SK-N-MC (cell line): ENCODE results near the gene FAM136A.
"Not testable (repeated sequence)": the region's sequence is repeated elsewhere in the genome, so short reads cannot be mapped to it uniquely, and the experiment has no call there.

ENCODE experiments used
- DNase-seq: peaks from one replicate; pipeline ENCODE4 v3.0.0-alpha.2; 2011; ENCODE audit warnings: low read depth, low spot score
- H3K27ac ChIP-seq: fragments of 200-600 bp; sonication (generic); 2 replicates; pipeline ENCODE4 v1.5.1; 2016; ENCODE audit warnings: mixed run types
- H3K36me3 ChIP-seq: fragments of 200-600 bp; sonication (generic); 2 replicates; pipeline ENCODE4 v1.6.1; 2017; ENCODE audit warnings: antibody characterized with exemption, low read length, mixed read lengths; ENCODE audit not compliant: insufficient read depth
- H3K4me3 ChIP-seq: fragments of 200-600 bp; sonication (generic); 2 replicates; pipeline ENCODE4 v1.5.1; 2016
- H3K9ac ChIP-seq: fragments of 200-600 bp; sonication (generic); 2 replicates; pipeline ENCODE4 v1.8.0; 2017; ENCODE audit warnings: mixed run types, mixed read lengths; ENCODE audit not compliant: insufficient read length
- H3K9me3 ChIP-seq: fragments of 200-600 bp; sonication (generic); 2 replicates; pipeline ENCODE4 v1.6.1; 2017; ENCODE audit warnings: low read depth, mild to moderate bottlenecking, antibody characterized with exemption, low read length, moderate library complexity, mixed read lengths
- EZH2 ChIP-seq: fragments of 200-600 bp; sonication (generic); IDR thresholded peaks from one replicate; pipeline ENCODE4 v1.6.1; 2017; ENCODE audit warnings: antibody characterized with exemption
- FOXP2 ChIP-seq: optimal IDR thresholded peaks from 2 replicates; pipeline ENCODE3; 2011; ENCODE audit warnings: mild to moderate bottlenecking, moderate library complexity; ENCODE audit not compliant: insufficient read depth; ENCODE audit errors: extremely low read length, control extremely low read depth
- POLR2AphosphoS5 ChIP-seq: IDR thresholded peaks from 2 replicates; pipeline ENCODE4 v1.6.1; 2012; ENCODE audit warnings: mild to moderate bottlenecking, low read depth, low read length, borderline replicate concordance

Gene FAM136A

DNA sequence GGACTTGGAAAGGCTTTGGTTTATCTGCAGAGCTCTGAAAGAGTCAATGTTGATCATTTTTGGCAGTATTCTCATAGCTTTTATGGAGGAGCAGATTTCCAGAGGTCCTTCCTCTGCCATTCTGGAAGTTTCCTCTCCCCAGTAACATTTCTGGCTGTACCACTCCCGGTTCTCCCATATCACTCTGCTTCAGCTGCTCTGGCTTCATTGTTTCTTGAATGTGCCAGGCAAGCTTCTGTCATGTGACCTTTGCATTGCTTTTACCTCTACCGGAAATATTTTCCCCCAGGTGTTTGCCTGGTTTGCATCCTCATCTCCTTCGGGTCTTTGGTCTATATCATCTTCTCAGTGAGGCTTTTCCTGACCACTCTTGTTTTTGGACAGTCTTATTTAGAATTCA lies 31.5 kb downstream of the FAM136A start:
- DNase-seq, result no peak
- TF ChIP-seq FOXP2 (no peak), POLR2AphosphoS5 (no peak), EZH2 (no peak)
- H3K9me3 ChIP-seq, result no peaks in the 10 kb centered on the region
- H3K9ac ChIP-seq, result no peak overlapping the region
- no peak overlapping the region for H3K27ac ChIP-seq
- peaks cover 10% of the 10 kb centered on the region for H3K36me3 ChIP-seq
- no peak overlapping the region for H3K4me3 ChIP-seq

DNA sequence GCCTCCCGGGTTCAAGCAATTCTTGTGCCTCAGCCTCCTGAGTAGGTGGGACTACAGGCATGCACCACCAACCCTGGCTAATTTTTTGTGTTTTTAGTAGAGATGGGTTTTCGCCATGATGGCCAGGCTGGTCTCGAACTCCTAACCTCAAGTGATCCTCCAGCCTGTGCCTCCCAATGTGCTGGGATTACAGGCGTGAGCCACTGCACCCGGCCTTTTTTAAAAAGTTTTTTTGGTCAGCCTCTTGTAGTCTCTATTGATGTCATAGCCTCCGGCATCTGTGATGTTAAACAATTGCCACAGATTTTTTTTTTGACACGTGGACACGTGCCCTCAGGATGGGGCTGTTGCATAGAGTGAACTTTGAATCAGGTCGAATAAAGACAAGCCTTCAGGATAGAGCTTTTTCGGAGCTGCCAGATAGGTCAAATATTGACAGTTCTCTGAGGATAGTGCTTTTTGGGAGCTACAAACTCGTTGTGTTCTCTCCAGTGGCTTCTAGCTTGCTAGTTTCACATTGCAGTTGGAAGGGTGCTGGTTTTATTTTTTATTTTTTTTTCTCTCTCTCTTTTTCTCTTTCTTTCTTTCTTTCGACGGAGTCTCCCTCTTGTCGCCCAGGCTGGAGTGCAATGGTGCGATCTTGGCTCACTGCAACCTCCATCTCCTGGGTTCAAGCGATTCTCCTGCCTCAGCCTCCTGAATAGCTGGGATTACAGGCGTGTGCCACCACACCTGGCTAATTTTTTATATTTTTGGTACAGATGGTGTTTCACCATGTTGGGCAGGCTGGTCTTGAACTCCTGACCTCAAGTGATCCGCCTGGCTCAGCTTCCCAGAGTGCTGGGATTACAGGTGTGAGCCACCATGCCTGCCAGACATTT lies 32.2 kb downstream of the FAM136A start:
- not testable (repeated sequence) for H3K9me3 ChIP-seq, H3K36me3 ChIP-seq, H3K4me3 ChIP-seq, H3K27ac ChIP-seq, H3K9ac ChIP-seq, DNase-seq

GRCh38 chr2:70266925-70267324 lies 34.9 kb downstream of the FAM136A start:
- H3K9ac ChIP-seq, H3K4me3 ChIP-seq: not testable (repeated sequence)

GRCh38 chr2:70261501-70261900 lies 40.4 kb downstream of the FAM136A start:
- no peaks in the 10 kb centered on the region for H3K9me3 ChIP-seq
- peaks cover 29% of the 10 kb centered on the region; the same call in 1 of the 2 replicates for H3K36me3 ChIP-seq
- no peak overlapping the region for H3K9ac ChIP-seq
- no peak overlapping the region for H3K27ac ChIP-seq
- TF ChIP-seq POLR2AphosphoS5 (no peak), FOXP2 (no peak), EZH2 (no peak)
- no peak for DNase-seq
- H3K4me3 ChIP-seq, result no peak overlapping the region

More at GRCh38 chr2:70266925-70267324, 34.9 kb downstream of the FAM136A start:
- H3K27ac ChIP-seq, H3K9me3 ChIP-seq, DNase-seq: not testable (repeated sequence)
- peaks cover 18% of the 10 kb centered on the region; the same call in 1 of the 2 replicates for H3K36me3 ChIP-seq

DNA sequence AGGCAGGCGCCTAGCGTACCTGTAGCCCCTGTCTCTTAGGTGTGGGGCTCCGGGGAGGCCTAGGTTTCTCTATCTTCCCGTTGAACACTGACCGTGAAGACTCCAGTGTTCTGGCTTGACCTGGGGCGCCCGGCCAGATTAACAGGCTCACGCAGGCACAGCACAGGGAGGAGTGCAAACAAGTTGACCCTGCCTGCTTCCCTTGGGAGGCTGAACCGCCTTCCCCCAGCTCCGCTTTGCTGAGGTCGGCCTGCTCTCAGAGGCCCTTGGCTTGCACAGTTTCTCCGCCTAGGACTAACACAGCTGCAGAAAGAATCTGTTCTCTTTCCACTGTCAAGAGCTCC lies 43.4 kb downstream of the FAM136A start:
- no peak for DNase-seq
- TF ChIP-seq FOXP2 (no peak), POLR2AphosphoS5 (no peak), EZH2 (no peak)
- H3K27ac ChIP-seq, result no peak overlapping the region
- H3K9ac ChIP-seq, result peak overlapping the region; percentile 73
- peaks cover 20% of the 10 kb centered on the region; the same call in 1 of the 2 replicates for H3K36me3 ChIP-seq
- peak overlapping the region; percentile 94 for H3K4me3 ChIP-seq
- H3K9me3 ChIP-seq, result no peaks in the 10 kb centered on the region

DNA sequence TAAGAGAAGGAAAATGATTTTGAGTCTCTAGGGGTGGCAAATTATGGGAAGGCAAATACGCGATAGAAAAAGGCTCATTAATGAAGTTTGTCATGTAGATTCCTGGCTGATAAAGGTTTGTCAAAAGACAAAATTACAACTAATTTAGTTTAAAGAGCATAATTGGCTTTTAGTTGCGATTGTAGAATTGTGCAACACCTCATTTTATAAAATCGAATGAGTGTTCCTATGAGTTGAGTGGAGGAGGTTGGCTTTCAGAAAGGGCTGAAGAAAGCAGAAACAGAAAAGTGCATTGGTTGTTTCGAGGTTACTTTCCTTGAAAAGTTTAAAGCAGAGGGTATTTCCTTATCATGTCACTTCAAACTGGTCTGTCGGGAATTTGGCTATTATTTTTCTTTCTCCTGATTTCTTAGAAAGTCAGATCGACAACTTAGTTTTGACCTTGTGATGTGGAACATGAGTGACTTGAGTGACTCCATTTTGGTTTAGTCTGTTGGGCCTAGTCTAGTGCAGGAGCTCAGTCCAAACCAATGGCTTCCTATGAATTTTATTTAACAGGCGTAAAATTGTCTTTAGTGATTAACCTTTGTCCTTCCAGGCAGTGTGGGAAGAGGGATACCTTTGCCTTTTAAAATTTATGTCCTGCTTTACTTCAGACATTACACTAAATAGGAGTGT lies 46.1 kb downstream of the FAM136A start:
- no peak for TF ChIP-seq EZH2
- no peak overlapping the region for H3K9ac ChIP-seq

GRCh38 chr2:70250434-70250833 lies 51.4 kb downstream of the FAM136A start:
- peaks cover 2% of the 10 kb centered on the region; the same call in 1 of the 2 replicates for H3K36me3 ChIP-seq

More for the DNA sequence above, 46.1 kb downstream of the FAM136A start:
- no peaks in the 10 kb centered on the region; the same call in 1 of the 2 replicates for H3K36me3 ChIP-seq
- no peak overlapping the region for H3K27ac ChIP-seq
- no peaks in the 10 kb centered on the region for H3K9me3 ChIP-seq
- no peak for DNase-seq
- H3K4me3 ChIP-seq, result no peak overlapping the region

GRCh38 chr2:70248181-70248847 lies 53.6 kb downstream of the FAM136A start, which contains the start of gene TIA1:
TSS of gene TIA1 (minus strand) at chr2:70248628. CDS start at chr2:70248430, 198 bp downstream.
- Histone ChIP-seq H3K27ac (peak within 1 kb of the TSS; percentile 98), H3K4me3 (peak within 1 kb of the TSS; percentile 93), H3K9ac (peak within 1 kb of the TSS; percentile 98), H3K36me3 (peaks cover 8% of the 10 kb centered on the region; the same call in 1 of the 2 replicates), H3K9me3 (no peaks in the 10 kb centered on the region)
- peak; percentile 95 for DNase-seq
- TF ChIP-seq POLR2AphosphoS5 (peak; percentile 92), FOXP2 (no peak), EZH2 (no peak)

More at GRCh38 chr2:70250434-70250833, 51.4 kb downstream of the FAM136A start:
- no peak overlapping the region for H3K9ac ChIP-seq
- H3K27ac ChIP-seq, result no peak overlapping the region
- TF ChIP-seq POLR2AphosphoS5 (no peak), EZH2 (no peak), FOXP2 (no peak)
- no peak for DNase-seq
- no peak overlapping the region for H3K4me3 ChIP-seq
- H3K9me3 ChIP-seq, result no peaks in the 10 kb centered on the region
